K562 (cell line): Measurements from ENCODE around the gene ZNF429. TPM values are rescaled to one million over a fixed set of nuclear protein-coding genes. Genes with fewer than 3 reads are reported as not detected.
"Not testable (repeated sequence)": the region's sequence is repeated elsewhere in the genome, so short reads cannot be mapped to it uniquely, and the experiment has no call there.

ENCODE experiments used
- ADNP ChIP-seq: fragments of 200-800 bp; sonication (Bioruptor generic); IDR thresholded peaks from 2 replicates; pipeline ENCODE4 v1.6.1; 2016; ENCODE audit warnings: missing genetic modification characterization, missing compliant biosample characterization
- BCOR ChIP-seq: fragments of 450-650 bp; IDR thresholded peaks from 2 replicates; pipeline ENCODE4 v1.6.1; 2016
- FOSL1 ChIP-seq: fragments of 200-800 bp; sonication (Bioruptor generic); conservative IDR thresholded peaks from 2 replicates; pipeline ENCODE4 v1.6.1; 2016; ENCODE audit warnings: missing genetic modification characterization, missing compliant biosample characterization
- FOXM1 ChIP-seq, 2 experiments: fragments of 450-650 bp in 1 of 2; sonication (generic) in 1 of 2; formaldehyde crosslinking in 1 of 2; IDR thresholded peaks; 2 replicates each; pipeline versions ENCODE4 v1.6.1 to v1.9.0; 2017 to 2022; ENCODE audit warnings: low read depth in 2 of 2, mild to moderate bottlenecking in 2 of 2, missing genetic modification reagents in 1 of 2, moderate library complexity in 1 of 2
- L3MBTL2 ChIP-seq: fragments of 450-650 bp; IDR thresholded peaks from 2 replicates; pipeline ENCODE4 v1.6.1; 2016; ENCODE audit warnings: mild to moderate bottlenecking, moderate library complexity
- MYBL2 ChIP-seq, 2 experiments: fragments of 450-650 bp in 1 of 2; sonication (generic) in 1 of 2; formaldehyde crosslinking in 1 of 2; IDR thresholded peaks; 2 replicates each; pipeline versions ENCODE4 v1.6.1 to v1.8.1; 2017 to 2022; ENCODE audit warnings: borderline replicate concordance in 1 of 2, inconsistent platforms in 1 of 2, low read depth in 1 of 2, mild to moderate bottlenecking in 1 of 2, missing genetic modification reagents in 1 of 2, moderate library complexity in 1 of 2
- NCOA1 ChIP-seq: fragments of 450-650 bp; IDR thresholded peaks from 2 replicates; pipeline ENCODE4 v1.6.1; 2016; ENCODE audit warnings: low read depth
- NR1H2 ChIP-seq: sonication (generic); formaldehyde crosslinking; IDR thresholded peaks from 2 replicates; pipeline ENCODE4 v1.4.0; 2020; ENCODE audit warnings: mild to moderate bottlenecking, missing genetic modification reagents
- PHB2 ChIP-seq: fragments of 450-650 bp; IDR thresholded peaks from 2 replicates; pipeline ENCODE4 v1.6.1; 2017; ENCODE audit warnings: low read depth
- TAL1 ChIP-seq: fragments of 450-650 bp; IDR thresholded peaks from 2 replicates; pipeline ENCODE4 v1.6.1; 2016; ENCODE audit warnings: mild to moderate bottlenecking
- ZEB2 ChIP-seq: fragments of 450-650 bp; IDR thresholded peaks from 2 replicates; pipeline ENCODE4 v1.6.1; 2016
- ZNF197 ChIP-seq: fragments of 200-800 bp; sonication (Bioruptor generic); IDR thresholded peaks from 2 replicates; pipeline ENCODE4 v1.6.1; 2016; ENCODE audit warnings: low read depth, missing genetic modification characterization, missing compliant biosample characterization
- polyA plus RNA-seq, 8 experiments: library from polyadenylated mRNA; depleted of rRNA in 4 of 8; stranded (reverse) in 5 of 8; unstranded in 3 of 8; fragments of >200 nt; fragmentation: Nextera tagmentation in 2 of 8; fragmentation: Illumina TruSeq in 1 of 8; extraction: Ambion mirVana in 2 of 8; extraction: Trizol in 1 of 8; gene quantifications; 2 replicates each; pipeline versions ENCODE4 v1.2.1 to v1.2.3, GENCODE V29; 2011 to 2014; ENCODE audit warnings: inconsistent platforms in 1 of 8, missing spikeins in 1 of 8
- total RNA-seq, 7 experiments: library from RNA; depleted of rRNA in 6 of 7; stranded (reverse); fragments of >200 nt in 6 of 7; fragmentation: Illumina TruSeq in 2 of 7; extraction: Trizol in 2 of 7; gene quantifications; 2 replicates each; pipeline versions ENCODE4 v1.2.1 to v1.2.3, GENCODE V29; 2011 to 2021; ENCODE audit warnings: low replicate concordance in 1 of 7
- TF ChIP-seq, protein P1 (sequence below), 2 experiments: fragments of 450-650 bp; IDR thresholded peaks; 2 replicates each; pipeline ENCODE4 v1.6.1; 2018; ENCODE audit warnings: mild to moderate bottlenecking in 2 of 2, low read depth in 1 of 2; ENCODE audit not compliant: partially characterized antibody in 2 of 2
- TF ChIP-seq, protein P2 (sequence below), 3 experiments: fragments of 200-800 bp in 1 of 3; fragments of 250-450 bp in 1 of 3; fragments of 450-650 bp in 1 of 3; sonication (Bioruptor Pico) in 1 of 3; sonication (Bioruptor generic) in 1 of 3; formaldehyde crosslinking in 1 of 3; IDR thresholded peaks; 2 replicates each; pipeline versions ENCODE4 v1.6.1 to v1.8.0; 2016 to 2022; ENCODE audit warnings: mild to moderate bottlenecking in 2 of 3, missing genetic modification characterization in 2 of 3, missing compliant biosample characterization in 1 of 3, moderate library complexity in 1 of 3
- TF ChIP-seq, protein P3 (sequence below), 2 experiments: IDR thresholded peaks in 1 of 2; conservative IDR thresholded peaks in 1 of 2; 2 replicates each; pipeline ENCODE4 v1.6.1; 2016; ENCODE audit warnings: low read depth in 2 of 2, mild to moderate bottlenecking in 1 of 2, missing compliant biosample characterization in 1 of 2, missing genetic modification characterization in 1 of 2, moderate library complexity in 1 of 2

ZNF429 gene
- total and polyA plus RNA-seq, 9 of the 15 experiments (the other 6 are each of a cell fraction or from before 2014, with no cell fraction given), result 11.4 to 24.5 (median 16.3) TPM

DNA sequence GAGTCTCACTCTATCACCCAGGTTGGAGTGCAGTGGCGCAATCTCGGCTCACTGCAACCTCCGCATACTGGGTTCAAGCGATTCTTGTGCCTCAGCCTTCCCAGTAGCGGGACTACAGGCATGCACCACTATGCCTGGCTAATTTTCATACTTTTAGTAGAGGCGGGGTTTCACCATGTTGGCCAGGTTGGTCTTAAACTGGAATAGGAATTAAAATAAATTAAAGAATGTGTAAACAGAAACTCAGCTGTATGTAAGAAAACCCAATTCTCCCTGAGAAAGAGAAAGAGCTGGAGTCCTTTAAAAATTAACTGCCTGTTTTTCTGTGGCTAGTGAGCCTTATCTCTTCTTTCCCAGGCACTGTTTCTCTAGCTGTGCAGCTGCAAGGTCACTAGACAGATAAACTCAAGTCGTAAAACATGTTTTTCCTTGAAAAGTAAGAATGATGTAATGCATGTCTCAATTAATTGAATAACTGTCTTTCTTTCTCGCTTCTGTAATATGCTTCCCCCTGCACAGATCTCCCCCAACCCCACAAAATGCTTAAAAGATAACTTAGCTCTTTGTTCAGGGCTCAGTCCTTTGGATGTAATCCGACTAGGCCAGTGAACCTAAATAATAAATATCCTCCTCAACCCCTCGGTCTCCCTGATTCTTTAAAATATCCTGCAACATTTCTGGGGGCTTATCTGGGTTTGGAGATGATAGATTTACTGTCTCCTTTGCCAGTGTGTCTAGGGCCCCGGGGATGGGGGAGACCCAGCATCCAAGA is 97.4 kb downstream of the ZNF429 start (continued):
- TF ChIP-seq BCOR, result peak; percentile 84
- TF ChIP-seq NR1H2 (CRISPR knock-in tag), result 0 out of 2 replicates have a peak, but pooled peaks have one; percentile 26
- TF ChIP-seq ADNP (tag), result 0 out of 2 replicates have a peak, but pooled peaks have one; percentile 47
- peak; percentile 67 for TF ChIP-seq FOSL1 (tag)
- TF ChIP-seq FOXM1 (IDR thresholded peaks at IDR 0.05; ENCODE audit: low read depth), result peak; percentile 98
- not testable (repeated sequence) for TF ChIP-seq FOXM1 (CRISPR knock-in tag; IDR thresholded peaks at IDR 0.05; ENCODE audit: low read depth); MYBL2 (CRISPR knock-in tag; IDR thresholded peaks at IDR 0.05; ENCODE audit: borderline replicate concordance)
- TF ChIP-seq L3MBTL2, result peak; percentile 50
- TF ChIP-seq MYBL2 (IDR thresholded peaks at IDR 0.05; ENCODE audit: low read depth), result peak; percentile 89
- peak; percentile 34; the same call in 1 of the 2 replicates for TF ChIP-seq ZEB2
- peak; percentile 84 for TF ChIP-seq PHB2
- peak; percentile 36; the same call in 1 of the 2 replicates for TF ChIP-seq ZNF197
- TF ChIP-seq, protein P1, sequence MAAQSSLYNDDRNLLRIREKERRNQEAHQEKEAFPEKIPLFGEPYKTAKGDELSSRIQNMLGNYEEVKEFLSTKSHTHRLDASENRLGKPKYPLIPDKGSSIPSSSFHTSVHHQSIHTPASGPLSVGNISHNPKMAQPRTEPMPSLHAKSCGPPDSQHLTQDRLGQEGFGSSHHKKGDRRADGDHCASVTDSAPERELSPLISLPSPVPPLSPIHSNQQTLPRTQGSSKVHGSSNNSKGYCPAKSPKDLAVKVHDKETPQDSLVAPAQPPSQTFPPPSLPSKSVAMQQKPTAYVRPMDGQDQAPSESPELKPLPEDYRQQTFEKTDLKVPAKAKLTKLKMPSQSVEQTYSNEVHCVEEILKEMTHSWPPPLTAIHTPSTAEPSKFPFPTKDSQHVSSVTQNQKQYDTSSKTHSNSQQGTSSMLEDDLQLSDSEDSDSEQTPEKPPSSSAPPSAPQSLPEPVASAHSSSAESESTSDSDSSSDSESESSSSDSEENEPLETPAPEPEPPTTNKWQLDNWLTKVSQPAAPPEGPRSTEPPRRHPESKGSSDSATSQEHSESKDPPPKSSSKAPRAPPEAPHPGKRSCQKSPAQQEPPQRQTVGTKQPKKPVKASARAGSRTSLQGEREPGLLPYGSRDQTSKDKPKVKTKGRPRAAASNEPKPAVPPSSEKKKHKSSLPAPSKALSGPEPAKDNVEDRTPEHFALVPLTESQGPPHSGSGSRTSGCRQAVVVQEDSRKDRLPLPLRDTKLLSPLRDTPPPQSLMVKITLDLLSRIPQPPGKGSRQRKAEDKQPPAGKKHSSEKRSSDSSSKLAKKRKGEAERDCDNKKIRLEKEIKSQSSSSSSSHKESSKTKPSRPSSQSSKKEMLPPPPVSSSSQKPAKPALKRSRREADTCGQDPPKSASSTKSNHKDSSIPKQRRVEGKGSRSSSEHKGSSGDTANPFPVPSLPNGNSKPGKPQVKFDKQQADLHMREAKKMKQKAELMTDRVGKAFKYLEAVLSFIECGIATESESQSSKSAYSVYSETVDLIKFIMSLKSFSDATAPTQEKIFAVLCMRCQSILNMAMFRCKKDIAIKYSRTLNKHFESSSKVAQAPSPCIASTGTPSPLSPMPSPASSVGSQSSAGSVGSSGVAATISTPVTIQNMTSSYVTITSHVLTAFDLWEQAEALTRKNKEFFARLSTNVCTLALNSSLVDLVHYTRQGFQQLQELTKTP (IDR thresholded peaks at IDR 0.05; ENCODE audit: low read depth in 1 of 2, partially characterized antibody in 2 of 2), result peak; percentile 25 to 92
- TF ChIP-seq TAL1, result peak; percentile 98
- TF ChIP-seq NCOA1, result peak; percentile 94
- TF ChIP-seq, protein P2, sequence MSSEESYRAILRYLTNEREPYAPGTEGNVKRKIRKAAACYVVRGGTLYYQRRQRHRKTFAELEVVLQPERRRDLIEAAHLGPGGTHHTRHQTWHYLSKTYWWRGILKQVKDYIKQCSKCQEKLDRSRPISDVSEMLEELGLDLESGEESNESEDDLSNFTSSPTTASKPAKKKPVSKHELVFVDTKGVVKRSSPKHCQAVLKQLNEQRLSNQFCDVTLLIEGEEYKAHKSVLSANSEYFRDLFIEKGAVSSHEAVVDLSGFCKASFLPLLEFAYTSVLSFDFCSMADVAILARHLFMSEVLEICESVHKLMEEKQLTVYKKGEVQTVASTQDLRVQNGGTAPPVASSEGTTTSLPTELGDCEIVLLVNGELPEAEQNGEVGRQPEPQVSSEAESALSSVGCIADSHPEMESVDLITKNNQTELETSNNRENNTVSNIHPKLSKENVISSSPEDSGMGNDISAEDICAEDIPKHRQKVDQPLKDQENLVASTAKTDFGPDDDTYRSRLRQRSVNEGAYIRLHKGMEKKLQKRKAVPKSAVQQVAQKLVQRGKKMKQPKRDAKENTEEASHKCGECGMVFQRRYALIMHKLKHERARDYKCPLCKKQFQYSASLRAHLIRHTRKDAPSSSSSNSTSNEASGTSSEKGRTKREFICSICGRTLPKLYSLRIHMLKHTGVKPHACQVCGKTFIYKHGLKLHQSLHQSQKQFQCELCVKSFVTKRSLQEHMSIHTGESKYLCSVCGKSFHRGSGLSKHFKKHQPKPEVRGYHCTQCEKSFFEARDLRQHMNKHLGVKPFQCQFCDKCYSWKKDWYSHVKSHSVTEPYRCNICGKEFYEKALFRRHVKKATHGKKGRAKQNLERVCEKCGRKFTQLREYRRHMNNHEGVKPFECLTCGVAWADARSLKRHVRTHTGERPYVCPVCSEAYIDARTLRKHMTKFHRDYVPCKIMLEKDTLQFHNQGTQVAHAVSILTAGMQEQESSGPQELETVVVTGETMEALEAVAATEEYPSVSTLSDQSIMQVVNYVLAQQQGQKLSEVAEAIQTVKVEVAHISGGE (CRISPR knock-in tag; IDR thresholded peaks at IDR 0.05), result peak in 1 of 3 experiments; percentile 61; a peak in 2 of 6 replicates
- TF ChIP-seq, protein P3, sequence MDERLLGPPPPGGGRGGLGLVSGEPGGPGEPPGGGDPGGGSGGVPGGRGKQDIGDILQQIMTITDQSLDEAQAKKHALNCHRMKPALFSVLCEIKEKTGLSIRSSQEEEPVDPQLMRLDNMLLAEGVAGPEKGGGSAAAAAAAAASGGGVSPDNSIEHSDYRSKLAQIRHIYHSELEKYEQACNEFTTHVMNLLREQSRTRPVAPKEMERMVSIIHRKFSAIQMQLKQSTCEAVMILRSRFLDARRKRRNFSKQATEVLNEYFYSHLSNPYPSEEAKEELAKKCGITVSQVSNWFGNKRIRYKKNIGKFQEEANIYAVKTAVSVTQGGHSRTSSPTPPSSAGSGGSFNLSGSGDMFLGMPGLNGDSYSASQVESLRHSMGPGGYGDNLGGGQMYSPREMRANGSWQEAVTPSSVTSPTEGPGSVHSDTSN (CRISPR knock-in tag; IDR thresholded peaks at IDR 0.05; ENCODE audit: low read depth), result not testable (repeated sequence)
- TF ChIP-seq, protein P3 (tag; conservative IDR thresholded peaks at IDR 0.05; ENCODE audit: low read depth), result peak; percentile 95
